ENCODE results near the gene ORC5. TPM values are rescaled to one million over a fixed set of nuclear protein-coding genes. Genes with fewer than 3 reads are reported as not detected.

ORC5 gene
- total and polyA plus RNA-seq, 2 of the 13 experiments (the other 11 are each of a cell fraction or from before 2014, with no cell fraction given) = 4.8 to 18.8 TPM

- no peak for TF ChIP-seq SAP130 (CRISPR knock-in tag; IDR thresholded peaks at IDR 0.05; ENCODE audit: low read depth)
Measured at GRCh38 chr7:104209063-104209462, 1.2 kb upstream of the ORC5 start (continued).

- Histone ChIP-seq H4K20me1 (ENCODE audit: insufficient read depth, low read length) (no peaks in the 10 kb centered on the region), H3K36me3 (replicated peaks in 1 of 2; ENCODE audit: control insufficient read depth in 1 of 2, insufficient read depth in 2 of 2, low read length in 2 of 2) (peaks cover 0 to 4% of the 10 kb centered on the region in 2 experiments; a peak in 1 of 5 replicates), H3K9me3 (ENCODE audit: low read length) (no peaks in the 10 kb centered on the region), H3K27me3 (ENCODE audit: control insufficient read depth in 1 of 2, insufficient read depth in 2 of 2, low read length in 2 of 2) (no peaks in the 10 kb centered on the region; a peak in 1 of 5 replicates), H3K27ac (ENCODE audit: extremely low read length, insufficient read depth, low read length) (peak overlapping the region; percentile 41), H2AFZ (ENCODE audit: low read length) (peak overlapping the region; percentile 74), H3K9ac (ENCODE audit: insufficient read depth, low read depth, low read length) (peak overlapping the region; percentile 86), H3K4me3 (replicated peaks in 1 of 3; ENCODE audit: insufficient read depth in 1 of 3, low read depth in 2 of 3, low read length in 3 of 3) (peak overlapping the region; percentile 67 to 92 (median 71)), H3K4me2 (ENCODE audit: low read depth, low read length) (peak overlapping the region; percentile 84), H3K4me1 (ENCODE audit: insufficient read depth, low read length) (peaks cover 29% of the 10 kb centered on the region), H3K79me2 (ENCODE audit: insufficient read depth, low read length) (peaks cover 31% of the 10 kb centered on the region)
- no peak for TF ChIP-seq BRD4 (CRISPR knock-in tag; IDR thresholded peaks at IDR 0.05)
- 0 out of 2 replicates have a peak, but pooled peaks have one; percentile 6 for TF ChIP-seq ZSCAN12 (CRISPR knock-in tag; IDR thresholded peaks at IDR 0.05)
- TF ChIP-seq ZNF652 (CRISPR knock-in tag; IDR thresholded peaks at IDR 0.05; ENCODE audit: borderline replicate concordance, low read depth) = no peak
- no peak for TF ChIP-seq ZNF446 (CRISPR knock-in tag; IDR thresholded peaks at IDR 0.05)
- TF ChIP-seq IKZF1 (IDR thresholded peaks at IDR 0.05) = no peak
- 0 out of 2 replicates have a peak, but pooled peaks have one; percentile 9 for TF ChIP-seq ZNF232 (CRISPR knock-in tag; IDR thresholded peaks at IDR 0.05; ENCODE audit: borderline replicate concordance)
- no peak for TF ChIP-seq CBX2 (IDR thresholded peaks at IDR 0.05; ENCODE audit: low read depth, low read length)
- no peak for TF ChIP-seq CBX2 (CRISPR knock-in tag; IDR thresholded peaks at IDR 0.05; ENCODE audit: low read depth)
- TF ChIP-seq PHB2 (IDR thresholded peaks at IDR 0.05; ENCODE audit: partially characterized antibody) = no peak
- TF ChIP-seq TRIM22 (IDR thresholded peaks at IDR 0.05) = no peak
- TF ChIP-seq ZNF879 (CRISPR knock-in tag; IDR thresholded peaks at IDR 0.05) = 0 out of 2 replicates have a peak, but pooled peaks have one; percentile 4
- in situ Hi-C loops (cut with HindIII; ENCODE audit: extremely low pct_ligation_motif_present, low pct_unique_long_range_greater_than_20kb) (no loop called here), intact Hi-C loops (cut with micrococcal nuclease; ENCODE audit: unreplicated experiment) (no loop called here)
- 14% methylated on average over 7 of the region's 7 CpGs for WGBS (ENCODE audit: low lambda C conversion rate)
- TSS peak; percentile 98 for BruUV-seq (replicated peaks)
- ATAC-seq = peak; percentile 21
- DNase-seq (ENCODE audit: low spot score) = no peak
- POLR2A ChIA-PET = interaction anchor here (1.0 kb wide), 1 partner anchor 9 kb away, joined by 3 read pairs; no protein-coding TSS in a partner anchor
- no peak for FAIRE-seq
- CTCF ChIA-PET (ENCODE audit: low intra/inter-chr PET ratio, low total read pairs) = no interaction called here
Measured at GRCh38 chr7:104208421-104208780, 588 bp upstream of the ORC5 start.

Data from HepG2 (cell line).